ENCODE measurements around the gene PIK3C2G. TPM values are rescaled to one million over a fixed set of nuclear protein-coding genes. Genes with fewer than 3 reads are reported as not detected.

The PIK3C2G gene
- total RNA-seq, 1 experiment from 2014 or later: not detected

DNA sequence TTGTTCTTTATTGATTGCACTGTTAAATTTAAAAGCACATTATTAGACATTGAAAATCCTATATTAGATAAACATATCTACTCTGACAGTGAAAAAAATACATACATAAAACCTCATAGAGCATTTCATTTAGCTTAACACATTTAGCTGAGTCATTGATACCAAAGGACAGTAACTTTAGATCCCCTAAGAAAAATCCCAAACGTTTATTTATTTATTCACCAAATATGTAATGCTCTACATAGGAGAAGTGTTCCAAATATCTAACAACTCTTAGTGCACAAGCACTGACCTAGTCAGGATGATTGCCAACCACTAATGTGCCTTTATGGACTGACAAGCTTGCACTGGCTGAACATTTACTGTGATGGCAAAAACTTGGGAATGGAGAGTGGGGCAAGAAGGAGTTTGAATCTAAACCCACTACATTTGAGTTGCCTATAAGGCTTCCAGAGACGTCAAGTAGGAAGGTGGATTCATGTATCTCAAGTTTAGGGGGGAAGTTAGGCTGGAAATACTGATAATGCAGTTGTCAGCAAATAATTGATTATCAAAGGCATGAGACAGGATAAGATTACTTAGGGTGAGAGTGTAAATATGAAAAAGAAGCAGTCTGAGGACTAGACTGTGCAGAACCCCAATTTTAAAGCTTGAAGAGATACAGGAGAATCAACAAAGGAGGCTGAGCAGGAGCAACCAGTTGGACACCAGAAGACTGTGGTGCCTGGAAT, 320.1 kb downstream of the PIK3C2G start:
- no peak for ATAC-seq
- no peak overlapping the region for H3K4me2 ChIP-seq (ENCODE audit: low read length)
- ChIA-PET RAD21 (ENCODE audit: low non-redundant PET in 1 of 2, low total read pairs in 2 of 2, uncharacterized antibody in 2 of 2, unreplicated experiment in 2 of 2) (no interaction called here), CTCF (no interaction called here), POLR2A (no interaction called here)
- intact Hi-C loops (cut with micrococcal nuclease): no loop called here
- no peak overlapping the region for H3K4me3 ChIP-seq (replicated peaks in 1 of 2; ENCODE audit: low read depth in 1 of 2, low read length in 2 of 2)
- no peaks in the 10 kb centered on the region for H3K36me3 ChIP-seq (ENCODE audit: control insufficient read depth in 1 of 2, insufficient read depth in 2 of 2, low read length in 2 of 2)
- no TSS peak for BruUV-seq (replicated peaks)
- H3K9ac ChIP-seq (ENCODE audit: low read length): no peak overlapping the region
- H3K27ac ChIP-seq (ENCODE audit: low read depth, low read length): no peak overlapping the region
- no peaks in the 10 kb centered on the region for H3K4me1 ChIP-seq (ENCODE audit: control insufficient read depth in 1 of 2, insufficient read depth in 2 of 2, low read length in 2 of 2)
- no peaks in the 10 kb centered on the region for H3K9me2 ChIP-seq (ENCODE audit: insufficient read depth)
- no peak for DNase-seq (ENCODE audit: low read depth, low spot score)
- no peak overlapping the region for H2AFZ ChIP-seq (ENCODE audit: low read depth, low read length, poor library complexity, severe bottlenecking)
- H3K27me3 ChIP-seq (ENCODE audit: insufficient read depth, low read length): no peaks in the 10 kb centered on the region
- TF ChIP-seq YY1 (IDR thresholded peaks at IDR 0.05; ENCODE audit: extremely low read depth, insufficient replicate concordance, low read depth, low read length) (no peak), POLR2AphosphoS5 (IDR thresholded peaks at IDR 0.05; ENCODE audit: low read depth, low read length) (no peak), SIN3A (IDR thresholded peaks at IDR 0.05; ENCODE audit: low read depth) (no peak), ZFX (IDR thresholded peaks at IDR 0.05) (no peak), SRF (IDR thresholded peaks at IDR 0.05; ENCODE audit: low read depth) (no peak), EZH2 (IDR thresholded peaks at IDR 0.05) (no peak), TCF7L2 (IDR thresholded peaks at IDR 0.05; ENCODE audit: borderline replicate concordance, extremely low read depth, insufficient read depth, insufficient read length) (no peak), ZNF274 (IDR thresholded peaks at IDR 0.05; ENCODE audit: low read depth, low read length) (no peak), CEBPB (IDR thresholded peaks at IDR 0.05; ENCODE audit: low read depth) (no peak), FOSL1 (IDR thresholded peaks at IDR 0.05; ENCODE audit: low read depth) (no peak), EGR1 (IDR thresholded peaks at IDR 0.05; ENCODE audit: low read depth) (no peak), SP1 (IDR thresholded peaks at IDR 0.05; ENCODE audit: low read depth) (no peak), MAX (IDR thresholded peaks at IDR 0.05) (no peak), CBX3 (IDR thresholded peaks at IDR 0.05; ENCODE audit: low read depth) (no peak), ELF1 (IDR thresholded peaks at IDR 0.05; ENCODE audit: borderline replicate concordance, low read depth) (no peak), RAD21 (IDR thresholded peaks at IDR 0.05; ENCODE audit: low read depth) (no peak), POLR2A (IDR thresholded peaks at IDR 0.05; ENCODE audit: borderline replicate concordance, extremely low read depth, insufficient read depth, insufficient read length) (no peak), REST (IDR thresholded peaks at IDR 0.05; ENCODE audit: low read depth) (no peak)
- TF ChIP-seq, protein P1, sequence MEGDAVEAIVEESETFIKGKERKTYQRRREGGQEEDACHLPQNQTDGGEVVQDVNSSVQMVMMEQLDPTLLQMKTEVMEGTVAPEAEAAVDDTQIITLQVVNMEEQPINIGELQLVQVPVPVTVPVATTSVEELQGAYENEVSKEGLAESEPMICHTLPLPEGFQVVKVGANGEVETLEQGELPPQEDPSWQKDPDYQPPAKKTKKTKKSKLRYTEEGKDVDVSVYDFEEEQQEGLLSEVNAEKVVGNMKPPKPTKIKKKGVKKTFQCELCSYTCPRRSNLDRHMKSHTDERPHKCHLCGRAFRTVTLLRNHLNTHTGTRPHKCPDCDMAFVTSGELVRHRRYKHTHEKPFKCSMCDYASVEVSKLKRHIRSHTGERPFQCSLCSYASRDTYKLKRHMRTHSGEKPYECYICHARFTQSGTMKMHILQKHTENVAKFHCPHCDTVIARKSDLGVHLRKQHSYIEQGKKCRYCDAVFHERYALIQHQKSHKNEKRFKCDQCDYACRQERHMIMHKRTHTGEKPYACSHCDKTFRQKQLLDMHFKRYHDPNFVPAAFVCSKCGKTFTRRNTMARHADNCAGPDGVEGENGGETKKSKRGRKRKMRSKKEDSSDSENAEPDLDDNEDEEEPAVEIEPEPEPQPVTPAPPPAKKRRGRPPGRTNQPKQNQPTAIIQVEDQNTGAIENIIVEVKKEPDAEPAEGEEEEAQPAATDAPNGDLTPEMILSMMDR (IDR thresholded peaks at IDR 0.05 in 2 of 3, conservative IDR thresholded peaks at IDR 0.05 in 1 of 3; ENCODE audit: borderline replicate concordance in 1 of 3, insufficient read depth in 1 of 3, low read depth in 2 of 3, low read length in 2 of 3): no peak
- TF ChIP-seq, protein P2, sequence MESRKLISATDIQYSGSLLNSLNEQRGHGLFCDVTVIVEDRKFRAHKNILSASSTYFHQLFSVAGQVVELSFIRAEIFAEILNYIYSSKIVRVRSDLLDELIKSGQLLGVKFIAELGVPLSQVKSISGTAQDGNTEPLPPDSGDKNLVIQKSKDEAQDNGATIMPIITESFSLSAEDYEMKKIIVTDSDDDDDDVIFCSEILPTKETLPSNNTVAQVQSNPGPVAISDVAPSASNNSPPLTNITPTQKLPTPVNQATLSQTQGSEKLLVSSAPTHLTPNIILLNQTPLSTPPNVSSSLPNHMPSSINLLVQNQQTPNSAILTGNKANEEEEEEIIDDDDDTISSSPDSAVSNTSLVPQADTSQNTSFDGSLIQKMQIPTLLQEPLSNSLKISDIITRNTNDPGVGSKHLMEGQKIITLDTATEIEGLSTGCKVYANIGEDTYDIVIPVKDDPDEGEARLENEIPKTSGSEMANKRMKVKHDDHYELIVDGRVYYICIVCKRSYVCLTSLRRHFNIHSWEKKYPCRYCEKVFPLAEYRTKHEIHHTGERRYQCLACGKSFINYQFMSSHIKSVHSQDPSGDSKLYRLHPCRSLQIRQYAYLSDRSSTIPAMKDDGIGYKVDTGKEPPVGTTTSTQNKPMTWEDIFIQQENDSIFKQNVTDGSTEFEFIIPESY (IDR thresholded peaks at IDR 0.05; ENCODE audit: extremely low read depth, insufficient replicate concordance, low read length): no peak
- H3K9me3 ChIP-seq (ENCODE audit: control insufficient read depth in 1 of 2, insufficient read depth in 1 of 2, low read depth in 1 of 2, low read length in 2 of 2): no peaks in the 10 kb centered on the region
- H4K20me1 ChIP-seq (ENCODE audit: insufficient read depth): no peaks in the 10 kb centered on the region
- H3K79me2 ChIP-seq (ENCODE audit: insufficient read depth, low read length): no peaks in the 10 kb centered on the region

Data from HCT116 (cell line).